ENCODE results near the gene CBY2.
"Not testable (repeated sequence)": the region's sequence is repeated elsewhere in the genome, so short reads cannot be mapped to it uniquely, and the experiment has no call there.

The CBY2 gene

DNA sequence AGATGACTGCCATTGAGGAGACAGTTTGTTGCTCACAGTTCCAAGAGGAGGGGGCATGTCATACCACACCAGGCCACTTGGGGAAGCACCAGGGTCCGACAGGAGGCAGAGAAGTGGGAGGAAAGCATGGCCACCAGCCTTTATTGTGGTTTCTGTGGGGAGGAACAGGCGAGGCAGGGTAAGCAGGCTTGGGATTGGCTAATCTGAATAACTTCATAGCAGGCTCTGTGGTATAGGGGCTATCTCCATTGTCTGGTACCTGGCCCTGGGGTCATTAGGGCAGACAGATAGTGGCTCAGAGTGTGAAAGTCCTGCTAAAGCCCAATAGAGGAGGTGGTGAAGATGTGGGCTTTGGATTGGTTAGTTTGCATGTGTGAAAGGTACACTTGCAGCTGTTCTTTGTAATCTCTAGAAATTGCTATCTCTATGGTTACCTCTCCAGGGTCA, 35.5 kb downstream of the CBY2 start:
- Histone ChIP-seq H3K9ac (ENCODE audit: low read depth in 1 of 2, low read length in 2 of 2) (no peak overlapping the region), H3K27me3 (ENCODE audit: control insufficient read depth in 1 of 2, insufficient read depth in 2 of 2, low read length in 2 of 2) (no peaks in the 10 kb centered on the region), H3K36me3 (ENCODE audit: control insufficient read depth in 1 of 2, insufficient read depth in 2 of 2, low read length in 2 of 2) (no peaks in the 10 kb centered on the region), H3K4me3 (ENCODE audit: low read depth in 1 of 2, low read length in 2 of 2) (no peak overlapping the region), H3K9me3 (ENCODE audit: control insufficient read depth in 1 of 2, low read length in 2 of 2) (no peaks in the 10 kb centered on the region), H3K4me1 (ENCODE audit: control insufficient read depth in 1 of 2, insufficient read depth in 2 of 2, low read length in 2 of 2) (no peaks in the 10 kb centered on the region), H3K27ac (ENCODE audit: low read depth, low read length) (no peak overlapping the region)

DNA sequence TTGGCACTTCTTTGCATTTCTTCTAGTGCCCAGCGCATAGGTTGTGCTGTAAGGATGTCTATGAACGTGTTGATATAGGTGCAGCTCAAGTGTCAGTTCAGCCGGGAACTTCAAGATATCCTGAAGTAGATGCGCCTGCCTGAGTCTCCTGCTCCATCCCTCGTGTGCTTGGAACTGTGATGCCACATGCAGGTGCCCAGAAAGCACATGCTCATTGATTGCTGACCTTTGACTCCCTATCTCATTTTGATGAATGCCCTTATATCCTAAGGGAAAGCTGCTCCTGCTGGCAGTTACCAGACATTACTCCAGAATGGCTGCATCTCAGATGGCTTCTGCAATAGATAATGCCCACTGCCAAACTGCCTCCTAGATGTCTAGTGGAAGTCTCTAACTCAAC, 40.9 kb downstream of the CBY2 start:
- H3K4me1 ChIP-seq (ENCODE audit: control insufficient read depth in 1 of 2, insufficient read depth in 2 of 2, low read length in 2 of 2), result no peaks in the 10 kb centered on the region
- H3K9me3 ChIP-seq (ENCODE audit: control insufficient read depth in 1 of 2, low read length in 2 of 2), result no peaks in the 10 kb centered on the region
- H3K27ac ChIP-seq (ENCODE audit: low read depth, low read length), result no peak overlapping the region
- H3K9ac ChIP-seq (ENCODE audit: low read depth in 1 of 2, low read length in 2 of 2), result no peak overlapping the region
- H3K36me3 ChIP-seq (ENCODE audit: control insufficient read depth in 1 of 2, insufficient read depth in 2 of 2, low read length in 2 of 2), result no peaks in the 10 kb centered on the region
- H3K27me3 ChIP-seq (ENCODE audit: control insufficient read depth in 1 of 2, insufficient read depth in 2 of 2, low read length in 2 of 2), result no peaks in the 10 kb centered on the region
- no peak overlapping the region for H3K4me3 ChIP-seq (ENCODE audit: low read depth in 1 of 2, low read length in 2 of 2)

DNA sequence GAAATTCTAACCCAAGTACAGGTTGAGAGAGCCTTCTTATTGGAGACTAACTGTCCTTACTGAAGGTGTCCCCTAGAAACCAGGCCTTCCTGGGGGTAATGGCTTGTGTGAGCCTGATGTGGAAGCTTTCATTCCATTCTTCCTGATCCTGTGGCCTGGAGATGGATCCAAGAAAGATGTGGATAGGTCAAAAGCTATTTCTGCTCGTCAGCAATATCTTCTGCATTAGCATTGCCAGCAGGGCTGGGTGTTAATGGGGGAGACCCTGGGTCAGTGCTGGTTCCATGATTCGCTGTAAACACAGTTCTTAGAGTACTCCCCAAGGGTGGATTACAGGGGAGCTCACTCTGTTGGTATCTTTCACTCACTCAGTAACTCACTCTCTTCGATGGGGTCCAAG, 42.9 kb downstream of the CBY2 start:
- H3K4me3 ChIP-seq (ENCODE audit: low read depth in 1 of 2, low read length in 2 of 2), result no peak overlapping the region
- no peaks in the 10 kb centered on the region for H3K36me3 ChIP-seq (ENCODE audit: control insufficient read depth in 1 of 2, insufficient read depth in 2 of 2, low read length in 2 of 2)
- H3K27ac ChIP-seq (ENCODE audit: low read depth, low read length), result no peak overlapping the region
- H3K27me3 ChIP-seq (ENCODE audit: control insufficient read depth in 1 of 2, insufficient read depth in 2 of 2, low read length in 2 of 2), result no peaks in the 10 kb centered on the region
- H3K9me3 ChIP-seq (ENCODE audit: control insufficient read depth in 1 of 2, low read length in 2 of 2), result no peaks in the 10 kb centered on the region
- no peaks in the 10 kb centered on the region for H3K4me1 ChIP-seq (ENCODE audit: control insufficient read depth in 1 of 2, insufficient read depth in 2 of 2, low read length in 2 of 2)
- no peak overlapping the region for H3K9ac ChIP-seq (ENCODE audit: low read depth in 1 of 2, low read length in 2 of 2)

DNA sequence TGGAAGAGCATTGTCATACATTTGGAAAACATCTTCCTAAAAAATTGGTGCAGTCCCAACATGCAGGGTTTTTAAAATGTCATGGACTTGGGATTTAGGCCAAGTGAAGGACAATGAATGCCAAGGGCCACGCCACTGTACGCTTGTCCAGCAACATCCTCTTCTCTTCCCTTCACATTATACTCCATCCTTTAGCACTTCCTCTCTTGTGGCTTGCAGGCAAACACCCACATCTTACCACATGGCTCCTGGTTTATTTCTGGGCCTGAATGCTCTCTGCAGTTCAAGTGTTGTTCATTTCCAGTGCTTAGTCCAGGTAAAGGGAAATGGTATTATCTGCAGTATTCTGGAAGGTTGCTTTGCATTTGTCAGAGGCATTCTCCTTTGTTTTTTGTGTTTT, 45.0 kb downstream of the CBY2 start:
- no peaks in the 10 kb centered on the region for H3K27me3 ChIP-seq (ENCODE audit: control insufficient read depth in 1 of 2, insufficient read depth in 2 of 2, low read length in 2 of 2)
- H3K4me1 ChIP-seq (ENCODE audit: control insufficient read depth in 1 of 2, insufficient read depth in 2 of 2, low read length in 2 of 2), result no peaks in the 10 kb centered on the region
- H3K36me3 ChIP-seq (ENCODE audit: control insufficient read depth in 1 of 2, insufficient read depth in 2 of 2, low read length in 2 of 2), result no peaks in the 10 kb centered on the region
- H3K27ac ChIP-seq (ENCODE audit: low read depth, low read length), result no peak overlapping the region
- H3K9me3 ChIP-seq (ENCODE audit: control insufficient read depth in 1 of 2, low read length in 2 of 2), result no peaks in the 10 kb centered on the region
- no peak overlapping the region for H3K9ac ChIP-seq (ENCODE audit: low read depth in 1 of 2, low read length in 2 of 2)
- H3K4me3 ChIP-seq (ENCODE audit: low read depth in 1 of 2, low read length in 2 of 2), result no peak overlapping the region

DNA sequence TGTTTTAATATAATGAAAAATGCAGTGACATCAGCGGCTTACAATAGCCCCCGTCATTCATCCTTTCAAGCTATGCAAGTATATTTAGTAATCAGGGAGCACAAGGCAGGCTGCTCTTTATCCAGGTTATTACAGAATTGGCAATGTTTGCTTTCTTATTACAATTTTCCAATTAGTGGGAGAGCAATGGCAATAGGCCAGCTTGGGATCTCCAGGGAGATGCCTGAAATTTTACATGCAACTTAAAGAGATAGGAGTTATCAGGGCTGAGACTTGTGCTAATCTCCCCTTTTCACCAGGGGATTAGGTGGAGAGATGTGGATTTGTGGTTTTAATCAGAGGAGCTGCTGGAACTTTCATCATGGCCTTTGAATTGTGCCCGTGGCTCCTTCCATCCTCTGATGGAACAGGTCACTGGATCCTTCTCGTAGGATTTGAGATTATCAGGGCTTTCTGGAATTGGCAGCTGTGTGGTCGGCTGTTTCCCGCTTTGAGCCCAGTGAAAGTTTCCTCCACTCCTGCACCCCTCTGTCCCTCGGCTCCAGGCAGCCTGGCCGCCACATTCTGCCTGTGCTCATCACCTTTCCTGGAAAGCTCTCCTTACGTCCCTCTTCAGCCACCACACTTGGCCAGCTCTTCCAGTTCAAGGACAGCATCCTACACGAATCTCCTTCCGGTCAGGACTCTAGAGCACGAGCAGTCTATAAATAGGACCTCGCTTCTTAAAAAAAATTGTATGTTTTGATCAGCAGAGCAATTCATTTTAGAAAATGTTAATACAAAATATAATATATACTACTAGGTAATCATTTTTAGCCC, 47.0 kb downstream of the CBY2 start:
- Histone ChIP-seq H3K27ac (ENCODE audit: low read depth, low read length) (no peak overlapping the region), H3K9ac (ENCODE audit: low read depth in 1 of 2, low read length in 2 of 2) (no peak overlapping the region), H3K4me1 (ENCODE audit: control insufficient read depth in 1 of 2, insufficient read depth in 2 of 2, low read length in 2 of 2) (no peaks in the 10 kb centered on the region), H3K9me3 (ENCODE audit: control insufficient read depth in 1 of 2, low read length in 2 of 2) (no peaks in the 10 kb centered on the region), H3K27me3 (ENCODE audit: control insufficient read depth in 1 of 2, insufficient read depth in 2 of 2, low read length in 2 of 2) (no peaks in the 10 kb centered on the region), H3K4me3 (ENCODE audit: low read depth in 1 of 2, low read length in 2 of 2) (no peak overlapping the region), H3K36me3 (ENCODE audit: control insufficient read depth in 1 of 2, insufficient read depth in 2 of 2, low read length in 2 of 2) (no peaks in the 10 kb centered on the region)

DNA sequence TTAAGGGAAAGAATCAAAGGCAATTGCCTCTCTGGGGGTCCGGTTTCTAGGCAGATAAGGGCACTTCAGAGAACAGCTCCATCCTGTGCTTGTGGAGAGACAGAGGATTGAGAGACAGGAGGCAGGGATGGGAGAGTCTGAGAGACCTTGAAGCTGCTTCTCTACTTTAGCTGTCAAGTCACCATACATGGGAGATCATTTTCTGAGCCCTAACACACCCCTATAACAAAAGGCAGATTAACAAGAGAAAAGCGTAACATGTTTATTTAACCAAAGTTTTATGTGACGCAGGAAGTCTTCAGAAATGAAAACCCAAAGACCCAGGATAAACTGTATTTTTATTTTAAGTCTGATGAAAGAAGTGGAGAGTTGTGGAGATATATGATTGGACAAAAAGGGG, 48.4 kb downstream of the CBY2 start:
- Histone ChIP-seq H3K4me1 (ENCODE audit: control insufficient read depth in 1 of 2, insufficient read depth in 2 of 2, low read length in 2 of 2) (no peaks in the 10 kb centered on the region), H3K9ac (ENCODE audit: low read depth in 1 of 2, low read length in 2 of 2) (no peak overlapping the region), H3K9me3 (ENCODE audit: control insufficient read depth in 1 of 2, low read length in 2 of 2) (no peaks in the 10 kb centered on the region), H3K27ac (ENCODE audit: low read depth, low read length) (no peak overlapping the region), H3K27me3 (ENCODE audit: control insufficient read depth in 1 of 2, insufficient read depth in 2 of 2, low read length in 2 of 2) (no peaks in the 10 kb centered on the region), H3K4me3 (ENCODE audit: low read depth in 1 of 2, low read length in 2 of 2) (no peak overlapping the region), H3K36me3 (ENCODE audit: control insufficient read depth in 1 of 2, insufficient read depth in 2 of 2, low read length in 2 of 2) (no peaks in the 10 kb centered on the region)

DNA sequence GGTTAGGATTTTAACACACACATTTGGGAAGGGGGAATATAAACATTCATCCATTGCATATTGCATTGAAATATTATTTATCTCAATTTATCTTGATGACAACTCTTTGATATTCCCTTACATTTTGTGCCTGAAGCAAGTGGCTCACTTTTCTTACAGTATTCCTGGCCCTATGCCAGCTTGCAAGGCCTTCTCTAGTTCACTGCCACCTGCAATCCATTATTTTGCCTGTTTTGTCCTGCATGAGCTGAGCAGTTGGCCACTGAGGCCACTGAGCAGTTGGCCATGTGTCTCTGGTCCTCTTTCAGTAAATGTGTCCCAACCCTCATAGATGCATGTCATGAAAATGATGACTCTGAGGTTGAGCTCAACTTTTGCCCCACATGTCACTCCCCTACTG, 49.8 kb downstream of the CBY2 start:
- H3K27me3 ChIP-seq (ENCODE audit: control insufficient read depth in 1 of 2, insufficient read depth in 2 of 2, low read length in 2 of 2), result no peaks in the 10 kb centered on the region
- no peak overlapping the region for H3K4me3 ChIP-seq (ENCODE audit: low read depth in 1 of 2, low read length in 2 of 2)
- no peaks in the 10 kb centered on the region for H3K9me3 ChIP-seq (ENCODE audit: control insufficient read depth in 1 of 2, low read length in 2 of 2)
- no peaks in the 10 kb centered on the region for H3K36me3 ChIP-seq (ENCODE audit: control insufficient read depth in 1 of 2, insufficient read depth in 2 of 2, low read length in 2 of 2)
- no peak overlapping the region for H3K27ac ChIP-seq (ENCODE audit: low read depth, low read length)
- H3K4me1 ChIP-seq (ENCODE audit: control insufficient read depth in 1 of 2, insufficient read depth in 2 of 2, low read length in 2 of 2), result no peaks in the 10 kb centered on the region
- H3K9ac ChIP-seq (ENCODE audit: low read depth in 1 of 2, low read length in 2 of 2), result no peak overlapping the region

DNA sequence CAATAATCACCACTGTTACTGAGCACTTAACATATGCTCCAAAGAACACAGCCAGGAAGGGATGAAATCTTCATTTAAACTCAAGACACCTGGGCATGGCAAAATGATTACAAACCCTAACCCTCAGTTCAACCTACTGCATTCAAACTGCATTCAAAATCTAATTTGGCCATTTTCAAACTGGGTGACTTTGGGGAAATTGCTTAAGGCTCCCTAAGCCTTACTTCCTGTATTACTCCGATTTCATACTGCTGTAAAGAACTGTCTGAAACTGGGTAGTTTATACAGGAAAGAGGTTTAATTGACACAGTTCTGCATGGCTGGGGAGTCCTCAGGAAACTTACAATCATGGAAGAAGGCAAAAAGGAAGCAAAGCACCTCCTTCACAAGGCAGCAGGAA, 50.4 kb downstream of the CBY2 start:
- H3K36me3 ChIP-seq (ENCODE audit: control insufficient read depth in 1 of 2, insufficient read depth in 2 of 2, low read length in 2 of 2), result no peaks in the 10 kb centered on the region
- H3K27ac ChIP-seq (ENCODE audit: low read depth, low read length), result no peak overlapping the region
- no peaks in the 10 kb centered on the region for H3K27me3 ChIP-seq (ENCODE audit: control insufficient read depth in 1 of 2, insufficient read depth in 2 of 2, low read length in 2 of 2)
- no peak overlapping the region for H3K9ac ChIP-seq (ENCODE audit: low read depth in 1 of 2, low read length in 2 of 2)
- no peaks in the 10 kb centered on the region for H3K9me3 ChIP-seq (ENCODE audit: control insufficient read depth in 1 of 2, low read length in 2 of 2)
- H3K4me3 ChIP-seq (ENCODE audit: low read depth in 1 of 2, low read length in 2 of 2), result no peak overlapping the region
- H3K4me1 ChIP-seq (ENCODE audit: control insufficient read depth in 1 of 2, insufficient read depth in 2 of 2, low read length in 2 of 2), result no peaks in the 10 kb centered on the region

DNA sequence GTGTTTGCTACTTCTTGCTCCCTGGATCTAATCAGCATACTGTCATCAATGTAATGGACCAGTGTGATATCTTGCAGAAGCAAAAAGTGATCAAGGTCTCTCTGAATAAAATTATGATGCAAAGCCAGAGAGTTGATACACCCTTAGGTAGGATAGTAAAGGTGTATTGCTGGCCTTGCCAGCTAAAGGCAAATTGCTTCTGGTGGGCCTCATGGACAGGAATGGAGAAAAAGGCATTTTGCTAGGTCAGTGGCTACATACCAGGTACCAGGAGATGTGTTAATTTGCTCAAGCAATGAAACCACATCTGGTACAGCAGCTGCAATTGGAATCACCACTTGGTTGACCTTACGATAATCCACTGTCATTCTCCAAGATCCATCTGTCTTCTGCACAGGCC, 54.4 kb downstream of the CBY2 start:
- not testable (repeated sequence) for H3K9me3 ChIP-seq (ENCODE audit: control insufficient read depth in 1 of 2, low read length in 2 of 2); H3K4me3 ChIP-seq (ENCODE audit: low read depth in 1 of 2, low read length in 2 of 2); H3K36me3 ChIP-seq (ENCODE audit: control insufficient read depth in 1 of 2, insufficient read depth in 2 of 2, low read length in 2 of 2)

DNA sequence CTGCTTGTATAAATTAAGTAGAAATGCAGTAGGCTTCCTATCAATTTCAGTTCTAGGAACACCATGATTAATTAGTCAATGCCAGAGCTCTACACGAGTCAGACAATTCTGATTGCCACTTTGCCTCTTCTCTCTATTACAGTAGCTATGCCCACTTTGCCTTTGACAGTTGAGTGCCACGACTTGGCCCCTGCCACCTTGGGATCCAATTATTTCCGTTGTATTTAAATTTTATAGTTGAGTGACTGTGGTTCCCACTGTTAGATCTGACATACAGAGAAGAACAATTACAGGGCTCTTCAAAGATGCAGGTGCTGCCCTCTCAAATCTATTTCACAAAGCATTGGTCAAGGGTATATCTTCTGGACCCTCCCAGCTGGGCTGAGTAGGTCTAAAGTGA, 55.5 kb downstream of the CBY2 start:
- H3K4me1 ChIP-seq (ENCODE audit: control insufficient read depth in 1 of 2, insufficient read depth in 2 of 2, low read length in 2 of 2); H3K27me3 ChIP-seq (ENCODE audit: control insufficient read depth in 1 of 2, insufficient read depth in 2 of 2, low read length in 2 of 2); H3K36me3 ChIP-seq (ENCODE audit: control insufficient read depth in 1 of 2, insufficient read depth in 2 of 2, low read length in 2 of 2); H3K9ac ChIP-seq (ENCODE audit: low read depth in 1 of 2, low read length in 2 of 2); H3K9me3 ChIP-seq (ENCODE audit: control insufficient read depth in 1 of 2, low read length in 2 of 2); H3K4me3 ChIP-seq (ENCODE audit: low read depth in 1 of 2, low read length in 2 of 2); H3K27ac ChIP-seq (ENCODE audit: low read depth, low read length): not testable (repeated sequence)

More for the DNA sequence above, 54.4 kb downstream of the CBY2 start:
- not testable (repeated sequence) for H3K4me1 ChIP-seq (ENCODE audit: control insufficient read depth in 1 of 2, insufficient read depth in 2 of 2, low read length in 2 of 2); H3K27me3 ChIP-seq (ENCODE audit: control insufficient read depth in 1 of 2, insufficient read depth in 2 of 2, low read length in 2 of 2); H3K9ac ChIP-seq (ENCODE audit: low read depth in 1 of 2, low read length in 2 of 2); H3K27ac ChIP-seq (ENCODE audit: low read depth, low read length)

Measured in duodenal mucosa (tissue), 2 donors.